Naive B cell (primary cell): Measurements from ENCODE around the gene RNASE8. TPM values are rescaled to one million over a fixed set of nuclear protein-coding genes. Genes with fewer than 3 reads are reported as not detected.
A peak's percentile ranks its signal among the peaks of the same experiment; 100 is the strongest.

Source experiments
- ATAC-seq, 2 donors: fragments of 150-1000 bp; cut with Tn5 transposase; 2 replicates each; pipeline ENCODE4 v1.10.0; 2021; ENCODE audit warnings: low read depth in 2 of 2, mild to moderate bottlenecking in 2 of 2, moderate library complexity in 2 of 2
- DNase-seq: peaks from one replicate; pipeline ENCODE4 v3.0.0; 2022
- H3K27ac Mint-ChIP-seq, 6 donors: one replicate each; pipeline ENCODE4 v1.8.0; 2020 to 2022; ENCODE audit warnings: mild to moderate bottlenecking in 6 of 6, mixed read lengths in 6 of 6, moderate library complexity in 5 of 6, inconsistent platforms in 2 of 6
- H3K27me3 Mint-ChIP-seq, 3 donors: one replicate each; pipeline ENCODE4 v1.8.0; 2021 to 2022; ENCODE audit warnings: mixed read lengths in 3 of 3, mild to moderate bottlenecking in 1 of 3
- H3K36me3 Mint-ChIP-seq, 2 donors: one replicate each; pipeline ENCODE4 v1.8.0; 2020 to 2022; ENCODE audit warnings: mixed read lengths in 2 of 2, inconsistent platforms in 1 of 2, mild to moderate bottlenecking in 1 of 2
- H3K4me1 Mint-ChIP-seq, 3 donors: one replicate each; pipeline ENCODE4 v1.8.0; 2020 to 2022; ENCODE audit warnings: mixed read lengths in 3 of 3, inconsistent platforms in 1 of 3, mild to moderate bottlenecking in 1 of 3, moderate library complexity in 1 of 3
- H3K4me3 Mint-ChIP-seq, 8 donors: one replicate each; pipeline ENCODE4 v1.8.0; 2020 to 2022; ENCODE audit warnings: mild to moderate bottlenecking in 8 of 8, mixed read lengths in 8 of 8, moderate library complexity in 8 of 8, inconsistent platforms in 2 of 8
- H3K9me3 Mint-ChIP-seq, 7 donors: one replicate each; pipeline ENCODE4 v1.8.0; 2020 to 2022; ENCODE audit warnings: mixed read lengths in 7 of 7, mild to moderate bottlenecking in 5 of 7, inconsistent platforms in 2 of 7, moderate library complexity in 1 of 7
- polyA plus RNA-seq, 6 donors: library from polyadenylated mRNA; unstranded; fragments of 300-500 nt; fragmentation: Illumina TruSeq; gene quantifications; one replicate each; pipeline ENCODE4 v1.2.3, GENCODE V29; 2021; ENCODE audit warnings: low read depth in 6 of 6

The RNASE8 gene
- polyA plus RNA-seq, 6 donors from 2014 or later = not detected

- DNase-seq (peak; percentile 55), ATAC-seq (no peak)
- H3K4me1 Mint-ChIP-seq = peaks cover 13 to 26% (median 14%) of the 10 kb centered on the region in 3 donors
- peak overlapping the region in 5 of 8 donors; percentile 10 to 68 (median 19) for H3K4me3 Mint-ChIP-seq
- no peaks in the 10 kb centered on the region for H3K9me3 Mint-ChIP-seq
- H3K27ac Mint-ChIP-seq = peak overlapping the region in 3 of 6 donors; percentile 7 to 47 (median 24)
- peaks cover 0 to 8% (median 4%) of the 10 kb centered on the region in 3 donors for H3K27me3 Mint-ChIP-seq
- H3K36me3 Mint-ChIP-seq = no peaks in the 10 kb centered on the region
Observed at GRCh38 chr14:21106498-21107282, 49.1 kb downstream of the RNASE8 start.

- H3K9me3 Mint-ChIP-seq = no peaks in the 10 kb centered on the region
- H3K4me1 Mint-ChIP-seq = peaks cover 13 to 25% (median 14%) of the 10 kb centered on the region in 3 donors
- DNase-seq = no peak
- peak overlapping the region in 2 of 8 donors; percentile 6 to 68 for H3K4me3 Mint-ChIP-seq
- no peaks in the 10 kb centered on the region for H3K36me3 Mint-ChIP-seq
- H3K27ac Mint-ChIP-seq = no peak overlapping the region
- peaks cover 0 to 4% (median 1%) of the 10 kb centered on the region in 3 donors for H3K27me3 Mint-ChIP-seq
- ATAC-seq = no peak
Observed at GRCh38 chr14:21107283-21107800, 49.7 kb downstream of the RNASE8 start.

Other genes with a start within 250 kb of the RNASE8 start
- gene RNASE3, start 166.4 kb upstream of the RNASE8 start, polyA plus RNA-seq = not detected
- 1 to 10 TPM in 2 of 6 donors, under 1 TPM in 1, not detected in 3; 0.41 to 1.7 (median 1.3) TPM for gene RNASE2, start 102.3 kb upstream of the RNASE8 start, polyA plus RNA-seq
- 10 to 100 TPM; 53.0 to 73.5 (median 59.7) TPM for gene METTL17, start 67.8 kb upstream of the RNASE8 start, polyA plus RNA-seq
- not detected for gene SLC39A2, start 58.5 kb upstream of the RNASE8 start, polyA plus RNA-seq
- 1 to 10 TPM; 5.7 to 9.8 (median 7.1) TPM for gene NDRG2, start 32.8 kb upstream of the RNASE8 start, polyA plus RNA-seq
- not detected for gene TPPP2, start 27.6 kb upstream of the RNASE8 start, polyA plus RNA-seq
- not detected for gene RNASE13, start 23.0 kb upstream of the RNASE8 start, polyA plus RNA-seq
- not detected for gene RNASE7, start 15.5 kb upstream of the RNASE8 start, polyA plus RNA-seq
- under 1 TPM in 5 of 6 donors, not detected in 1; 0.07 to 0.99 (median 0.27) TPM for gene ARHGEF40, start 12.5 kb downstream of the RNASE8 start, polyA plus RNA-seq
- gene ZNF219, start 40.8 kb downstream of the RNASE8 start, polyA plus RNA-seq = 1 to 10 TPM in 1 of 6 donors, under 1 TPM in 3, not detected in 2; 0.13 to 1.1 (median 0.56) TPM
- gene TMEM253, start 43.2 kb downstream of the RNASE8 start, polyA plus RNA-seq = not detected
- gene OR5AU1, start 98.2 kb downstream of the RNASE8 start, polyA plus RNA-seq = not detected
- 1,000 to 10,000 TPM in 2 of 6 donors, 100 to 1,000 TPM in 4; 797 to 1,243 (median 873) TPM for gene HNRNPC, start 211.6 kb downstream of the RNASE8 start, polyA plus RNA-seq
- gene RPGRIP1, start 222.3 kb downstream of the RNASE8 start, polyA plus RNA-seq = under 1 TPM in 1 of 6 donors, not detected in 5; 0.26 TPM